Spinal cord (tissue), 10 donors: ENCODE data around the gene TTPAL. TPM values are rescaled to one million over a fixed set of nuclear protein-coding genes. Genes with fewer than 3 reads are reported as not detected.
A peak's percentile ranks its signal among the peaks of the same experiment; 100 is the strongest.

Source experiments
- DNase-seq, 6 donors: peaks; one replicate each; pipeline versions ENCODE4 v3.0.0 to v3.0.0-alpha.2; 2013 to 2015; ENCODE audit warnings: low spot score in 6 of 6, low read depth in 4 of 6
- H3K27ac ChIP-seq: one replicate; pipeline ENCODE4 v1.5.1; 2013; ENCODE audit warnings: low read depth, low read length, control low read depth
- H3K27me3 ChIP-seq: one replicate; pipeline ENCODE4 v1.6.1; 2013; ENCODE audit warnings: low read length; ENCODE audit not compliant: control insufficient read depth, insufficient read depth
- H3K36me3 ChIP-seq: one replicate; pipeline ENCODE4 v1.6.1; 2013; ENCODE audit warnings: low read length; ENCODE audit not compliant: control insufficient read depth, insufficient read depth
- H3K4me1 ChIP-seq: one replicate; pipeline ENCODE4 v1.6.1; 2013; ENCODE audit warnings: low read length; ENCODE audit not compliant: control insufficient read depth, insufficient read depth
- H3K4me3 ChIP-seq: one replicate; pipeline ENCODE4 v1.5.1; 2013; ENCODE audit warnings: low read depth, low read length, control low read depth
- H3K9me3 ChIP-seq: one replicate; pipeline ENCODE4 v1.6.1; 2013; ENCODE audit warnings: low read length; ENCODE audit not compliant: control insufficient read depth, insufficient read depth
- WGBS: methylation state at CpG from one replicate; pipeline ENCODE4 v1.1.5; 2013; ENCODE audit warnings: missing lambda C conversion rate; ENCODE audit not compliant: insufficient coverage; 5-methylcytosine and 5-hydroxymethylcytosine counted together
- polyA plus RNA-seq, 2 donors: library from polyadenylated mRNA; unstranded; fragments of 120-200 nt; gene quantifications; one replicate each; pipeline ENCODE4 v1.2.1, GENCODE V29; 2013; ENCODE audit not compliant: insufficient read length in 2 of 2
- total RNA-seq, 2 donors: library from RNA; depleted of rRNA in 1 of 2; stranded (reverse); fragments of 120-200 nt in 1 of 2; fragments of >200 nt in 1 of 2; gene quantifications; one replicate each; pipeline versions ENCODE4 v1.2.3 to v1.2.4, GENCODE V29; 2013 to 2014
- donor health status: healthy.

TTPAL gene
- total and polyA plus RNA-seq, 4 donors: 7.8 to 15.9 (median 13.4) TPM

DNA sequence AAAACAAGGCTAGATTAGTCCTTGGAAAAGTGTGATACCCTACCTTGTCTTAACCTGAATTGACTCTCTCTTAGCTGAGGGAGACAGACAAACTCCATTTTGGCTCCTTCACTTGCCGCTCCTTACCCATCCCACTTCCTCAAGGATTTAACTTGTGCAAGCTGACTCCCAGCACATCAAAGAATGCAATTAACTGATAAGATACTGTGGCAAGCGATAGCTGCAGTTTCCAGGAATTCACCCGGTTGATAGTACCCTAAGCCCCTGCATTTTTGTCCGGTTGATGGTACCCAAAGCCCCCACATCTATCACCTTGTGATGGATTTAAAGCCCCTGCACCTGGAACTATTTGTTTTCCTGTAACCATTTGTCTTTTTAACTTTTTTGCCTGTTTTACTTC is 48.1 kb downstream of the TTPAL start:
- Histone ChIP-seq H3K4me1 (peaks cover 8% of the 10 kb centered on the region), H3K27me3 (no peaks in the 10 kb centered on the region), H3K4me3 (no peak overlapping the region), H3K36me3 (peaks cover 2% of the 10 kb centered on the region), H3K27ac (no peak overlapping the region), H3K9me3 (no peaks in the 10 kb centered on the region)
- no peak for DNase-seq
- 57% methylated on average over 4 of the region's 4 CpGs for whole genome bisulfite sequencing

DNA sequence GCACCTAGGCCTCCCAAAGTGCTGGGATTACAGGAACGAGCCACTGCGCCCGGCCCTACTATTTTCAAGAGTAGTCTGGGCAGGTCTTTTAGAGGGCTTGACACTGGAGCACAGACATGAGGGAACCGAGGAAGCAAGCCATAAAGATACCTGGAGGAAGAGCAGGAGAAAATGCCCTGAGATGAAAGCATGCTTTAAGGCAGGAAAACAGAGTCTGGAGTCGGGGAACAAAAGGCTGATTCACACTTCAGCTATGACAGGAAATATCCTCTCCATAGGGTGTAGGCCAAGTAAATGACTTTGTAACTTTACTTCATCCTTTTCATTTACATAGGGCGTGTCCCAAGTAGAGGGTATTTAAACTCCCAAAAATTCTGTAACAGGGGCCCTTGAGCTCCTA is 50.5 kb downstream of the TTPAL start:
- Histone ChIP-seq H3K27ac (no peak overlapping the region), H3K4me3 (no peak overlapping the region), H3K4me1 (peaks cover 2% of the 10 kb centered on the region), H3K36me3 (no peaks in the 10 kb centered on the region), H3K27me3 (no peaks in the 10 kb centered on the region), H3K9me3 (no peaks in the 10 kb centered on the region)
- 63% methylated on average over 4 of the region's 6 CpGs for WGBS
- no peak for DNase-seq

DNA sequence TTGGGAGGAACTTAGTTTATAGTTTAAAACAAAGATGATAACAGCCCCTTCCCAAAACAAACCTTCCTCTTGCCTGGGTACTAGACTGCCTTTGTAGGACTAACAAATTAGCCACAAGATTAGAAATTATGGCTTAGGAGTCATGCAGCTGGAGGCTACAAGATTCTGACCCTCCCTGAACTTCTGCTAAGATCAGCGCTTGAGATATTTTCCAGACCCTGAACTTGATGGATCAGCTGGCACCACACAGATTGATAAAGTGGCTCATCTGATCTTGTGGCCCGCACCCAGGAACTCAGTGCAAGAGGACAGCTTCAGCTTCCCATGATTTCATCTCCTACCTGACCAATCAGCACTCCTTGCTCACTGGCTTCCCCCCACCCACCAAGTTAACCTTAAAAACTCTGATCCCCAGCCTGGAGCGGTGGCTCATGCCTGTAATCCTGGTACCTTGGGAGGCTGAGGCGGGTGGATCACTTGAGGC is 52.1 kb downstream of the TTPAL start:
- 84% methylated on average over 4 of the region's 4 CpGs for WGBS

DNA sequence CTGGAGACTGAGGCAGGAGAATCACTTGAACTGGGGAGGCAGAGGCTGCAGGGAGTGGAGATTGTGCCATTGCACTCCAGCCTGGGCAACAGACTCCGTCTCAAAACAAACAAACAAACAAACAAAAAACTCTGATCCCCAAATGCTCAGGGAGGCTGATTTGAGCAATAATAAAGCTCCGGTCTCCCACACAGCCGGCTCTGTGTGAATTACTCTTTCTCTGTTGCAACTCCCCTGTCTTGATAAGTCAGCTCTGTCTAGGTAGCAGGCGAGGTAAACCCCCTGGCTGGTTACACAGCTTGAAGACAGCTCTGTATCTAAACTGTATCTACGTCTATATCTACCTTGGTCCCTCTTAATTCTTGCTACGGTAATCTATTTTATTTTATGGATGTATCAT is 52.6 kb downstream of the TTPAL start:
- no peaks in the 10 kb centered on the region for H3K9me3 ChIP-seq
- no peak overlapping the region for H3K4me3 ChIP-seq
- no peak for DNase-seq
- no peak overlapping the region for H3K27ac ChIP-seq
- no peaks in the 10 kb centered on the region for H3K36me3 ChIP-seq
- peaks cover 10% of the 10 kb centered on the region for H3K4me1 ChIP-seq
- H3K27me3 ChIP-seq: no peaks in the 10 kb centered on the region
- 74% methylated on average over 3 of the region's 6 CpGs for WGBS

More for the DNA sequence above, 52.1 kb downstream of the TTPAL start:
- no peaks in the 10 kb centered on the region for H3K9me3 ChIP-seq
- no peak for DNase-seq
- H3K4me1 ChIP-seq: peaks cover 7% of the 10 kb centered on the region
- no peaks in the 10 kb centered on the region for H3K27me3 ChIP-seq
- H3K36me3 ChIP-seq: no peaks in the 10 kb centered on the region
- no peak overlapping the region for H3K4me3 ChIP-seq
- H3K27ac ChIP-seq: no peak overlapping the region

DNA sequence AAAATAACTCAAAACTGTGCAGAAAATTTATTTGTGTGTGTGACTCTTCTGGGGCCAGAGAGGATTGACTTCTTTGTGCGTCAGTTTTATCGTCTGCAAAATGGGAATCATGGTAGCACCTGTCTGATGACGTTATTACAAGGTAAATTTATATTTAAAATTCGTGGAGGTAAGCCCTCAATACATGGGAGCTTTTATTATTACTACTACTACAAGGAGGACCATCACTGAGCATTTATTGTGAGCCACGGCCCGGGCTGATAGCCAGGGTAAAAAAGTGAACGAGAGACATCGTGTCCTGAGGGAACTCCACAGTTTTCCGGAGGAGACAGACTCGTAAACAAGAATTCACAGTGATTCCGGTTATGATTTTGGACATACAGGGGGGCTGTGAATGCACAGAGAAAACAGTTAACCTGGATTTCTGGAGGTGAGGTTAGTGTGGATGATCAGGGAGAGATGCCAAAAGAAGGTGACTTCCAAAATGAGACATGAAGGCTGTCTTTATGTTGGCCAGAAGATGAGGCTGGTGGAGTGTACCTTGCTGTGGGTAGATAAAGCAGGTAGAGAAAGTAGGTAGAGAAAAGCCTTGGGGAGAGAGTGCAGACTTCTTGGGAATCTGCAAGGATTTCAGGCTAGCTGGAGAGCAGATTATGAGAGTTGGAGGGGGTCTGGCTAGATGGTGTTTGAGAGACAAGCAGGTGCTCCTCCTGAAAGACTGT is 56.7 kb downstream of the TTPAL start:
- Histone ChIP-seq H3K4me3 (peak overlapping the region; percentile 64), H3K27ac (no peak overlapping the region), H3K36me3 (no peaks in the 10 kb centered on the region), H3K27me3 (no peaks in the 10 kb centered on the region), H3K4me1 (peaks cover 10% of the 10 kb centered on the region), H3K9me3 (no peaks in the 10 kb centered on the region)
- WGBS: 13% methylated on average over 7 of the region's 11 CpGs
- peak in 1 of 6 donors; percentile 22 for DNase-seq

DNA sequence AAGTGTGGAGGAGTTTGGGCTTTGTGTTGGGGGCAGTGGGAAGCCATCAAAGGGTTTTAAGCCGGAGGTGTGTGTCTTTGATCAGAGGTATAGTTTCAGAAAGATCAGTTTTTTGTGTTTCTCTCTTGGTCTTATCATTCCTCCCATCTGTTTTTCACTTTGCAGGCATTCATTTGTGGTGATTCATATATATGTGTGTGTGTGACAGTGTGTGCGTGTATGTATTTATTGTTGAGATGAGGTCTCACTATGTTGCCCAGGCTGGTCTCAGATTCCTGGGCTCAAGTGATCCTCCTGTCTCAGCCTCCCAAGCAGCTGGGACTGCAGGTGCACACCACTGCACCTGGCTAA is 57.3 kb downstream of the TTPAL start:
- Histone ChIP-seq H3K9me3 (no peaks in the 10 kb centered on the region), H3K27me3 (no peaks in the 10 kb centered on the region), H3K27ac (no peak overlapping the region), H3K4me3 (no peak overlapping the region), H3K36me3 (no peaks in the 10 kb centered on the region), H3K4me1 (peaks cover 10% of the 10 kb centered on the region)
- WGBS: 73% methylated on average over 1 of the region's 2 CpGs
- DNase-seq: no peak

DNA sequence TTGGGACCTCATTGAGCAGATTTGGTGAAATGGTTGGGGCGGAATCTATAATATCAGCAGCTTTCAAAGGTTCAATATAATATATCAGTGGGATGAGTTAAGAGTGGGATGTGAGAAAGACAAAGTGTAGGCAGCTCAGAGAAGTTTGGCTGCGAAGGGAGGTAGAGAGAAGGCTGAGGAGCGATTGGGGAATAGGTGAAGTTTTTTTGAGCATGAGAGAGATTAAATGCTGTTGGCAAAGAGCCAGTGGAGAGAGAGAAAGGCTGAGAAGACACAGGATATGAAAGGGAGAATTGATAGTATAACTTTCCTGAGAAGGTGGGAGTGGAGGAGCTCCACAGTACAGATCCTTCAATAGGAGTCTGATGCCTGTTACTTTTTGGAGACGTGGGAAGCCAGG is 58.3 kb downstream of the TTPAL start:
- no peaks in the 10 kb centered on the region for H3K36me3 ChIP-seq
- H3K27me3 ChIP-seq: no peaks in the 10 kb centered on the region
- WGBS: 73% methylated on average over 3 of the region's 4 CpGs
- no peak overlapping the region for H3K4me3 ChIP-seq
- no peak overlapping the region for H3K27ac ChIP-seq
- H3K4me1 ChIP-seq: peaks cover 10% of the 10 kb centered on the region
- peak in 1 of 6 donors; percentile 26 for DNase-seq
- H3K9me3 ChIP-seq: no peaks in the 10 kb centered on the region

DNA sequence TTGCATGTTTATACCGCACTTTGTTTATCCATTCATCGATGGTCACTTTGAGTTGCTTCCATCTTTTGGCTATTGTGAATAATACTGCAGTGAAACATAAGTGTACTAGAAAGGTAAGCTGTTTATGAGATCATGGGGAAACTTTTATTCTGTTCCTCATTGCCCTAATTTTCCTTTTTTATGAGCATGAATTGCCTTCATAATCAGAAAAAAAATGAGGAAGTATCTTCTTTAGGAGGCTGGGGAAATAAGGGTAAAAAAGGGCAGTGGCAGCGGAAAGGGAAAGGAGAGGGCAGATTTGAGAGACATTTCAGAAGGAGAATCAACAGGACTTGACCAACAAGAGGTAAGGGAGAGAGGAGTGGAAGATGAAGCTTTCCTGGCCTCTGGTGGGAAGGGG is 60.5 kb downstream of the TTPAL start:
- 92% methylated on average over 1 of the region's 3 CpGs for WGBS
- H3K4me1 ChIP-seq: peaks cover 7% of the 10 kb centered on the region

DNA sequence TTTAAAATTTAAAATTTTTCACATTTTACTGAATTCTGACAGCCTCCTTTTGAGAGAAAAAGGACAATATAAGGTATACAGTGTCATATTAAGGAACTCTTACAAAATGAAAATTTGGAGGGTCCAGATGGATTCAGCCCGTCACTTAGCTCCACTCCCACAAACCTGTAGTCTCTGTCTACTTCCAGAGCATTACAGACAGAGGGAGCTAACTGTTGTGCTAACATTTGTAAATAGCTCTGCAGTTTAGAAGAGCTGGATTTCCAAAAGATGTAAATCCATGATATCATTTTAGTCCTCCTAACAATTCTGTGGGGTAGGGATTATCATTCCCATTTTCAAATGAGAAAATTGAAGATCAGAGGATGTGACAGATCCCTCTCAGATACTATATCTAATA is 62.3 kb downstream of the TTPAL start:
- no CpG with 5 or more reads among the region's 1 CpG for WGBS
- no peaks in the 10 kb centered on the region for H3K9me3 ChIP-seq
- no peak overlapping the region for H3K4me3 ChIP-seq
- no peaks in the 10 kb centered on the region for H3K27me3 ChIP-seq
- no peaks in the 10 kb centered on the region for H3K36me3 ChIP-seq
- DNase-seq: no peak
- no peak overlapping the region for H3K27ac ChIP-seq
- peaks cover 2% of the 10 kb centered on the region for H3K4me1 ChIP-seq

More for the DNA sequence above, 60.5 kb downstream of the TTPAL start:
- Histone ChIP-seq H3K27me3 (no peaks in the 10 kb centered on the region), H3K9me3 (no peaks in the 10 kb centered on the region), H3K36me3 (no peaks in the 10 kb centered on the region), H3K27ac (no peak overlapping the region), H3K4me3 (no peak overlapping the region)
- no peak for DNase-seq

DNA sequence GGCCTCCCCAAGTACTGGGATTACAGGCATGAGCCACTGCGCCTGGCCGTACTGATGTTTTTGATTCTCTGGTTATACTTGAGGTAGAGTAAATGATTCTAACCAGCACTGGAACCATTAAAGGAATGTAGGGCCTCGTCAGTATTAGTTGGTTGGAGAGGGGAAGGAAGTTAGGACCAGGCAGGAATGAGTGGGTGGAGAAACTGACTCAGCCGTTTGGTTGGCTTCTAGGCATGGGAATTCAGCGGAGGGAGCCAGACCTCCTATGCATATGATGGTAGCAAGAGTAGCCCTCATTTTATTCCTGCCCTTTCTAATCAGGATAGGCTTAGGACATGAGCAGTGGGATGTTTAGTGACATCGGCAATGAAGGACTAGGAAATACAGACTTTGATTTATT is 65.2 kb downstream of the TTPAL start:
- no peaks in the 10 kb centered on the region for H3K27me3 ChIP-seq
- no peaks in the 10 kb centered on the region for H3K36me3 ChIP-seq
- no peaks in the 10 kb centered on the region for H3K4me1 ChIP-seq
- DNase-seq: no peak
- no peak overlapping the region for H3K27ac ChIP-seq
- no peaks in the 10 kb centered on the region for H3K9me3 ChIP-seq
- 81% methylated on average over 5 of the region's 6 CpGs for WGBS
- H3K4me3 ChIP-seq: no peak overlapping the region
